ENCODE data around the gene CPT1A.

- TF ChIP-seq CTCF (IDR thresholded peaks at IDR 0.05; ENCODE audit: low read length), result no peak
- TF ChIP-seq EZH2 (IDR thresholded peaks at IDR 0.05; ENCODE audit: borderline replicate concordance, low read length), result no peak
These were observed 17.4 kb upstream of the CPT1A start for GRCh38 chr11:68859123-68859522.
